DOHH2 (cell line): ENCODE results near the gene CD19.
"Not testable (repeated sequence)": the region's sequence is repeated elsewhere in the genome, so short reads cannot be mapped to it uniquely, and the experiment has no call there.

ENCODE experiments used
- H3F3A ChIP-seq: fragments of 200-600 bp; sonication (generic), shearing (Covaris generic); 2 replicates; pipeline ENCODE4 v1.6.0; 2016; ENCODE audit warnings: antibody characterized with exemption, mild to moderate bottlenecking; ENCODE audit not compliant: control insufficient read depth, insufficient read depth
- H3K27ac ChIP-seq: fragments of 200-600 bp; sonication (generic); 2 replicates; pipeline ENCODE4 v1.5.1; 2014; ENCODE audit warnings: low read depth, mild to moderate bottlenecking, low read length, moderate library complexity
- H3K27me3 ChIP-seq: fragments of 200-600 bp; sonication (generic); 2 replicates; pipeline ENCODE4 v1.6.1; 2014; ENCODE audit warnings: mild to moderate bottlenecking, low read length, mixed read lengths; ENCODE audit not compliant: control insufficient read depth
- H3K36me3 ChIP-seq: fragments of 200-600 bp; sonication (generic); 2 replicates; pipeline ENCODE4 v1.6.1; 2014; ENCODE audit warnings: mild to moderate bottlenecking, low read length, moderate library complexity, mixed read lengths; ENCODE audit not compliant: control insufficient read depth
- H3K4me1 ChIP-seq: fragments of 200-600 bp; sonication (generic); 2 replicates; pipeline ENCODE4 v1.6.1; 2014; ENCODE audit warnings: mild to moderate bottlenecking, low read length, mixed read lengths; ENCODE audit not compliant: control insufficient read depth
- H3K4me2 ChIP-seq: fragments of 200-600 bp; sonication (generic); 2 replicates; pipeline ENCODE4 v1.6.0; 2014; ENCODE audit warnings: mild to moderate bottlenecking, low read length, moderate library complexity
- H3K4me3 ChIP-seq: fragments of 200-600 bp; sonication (generic); 2 replicates; pipeline ENCODE4 v1.5.1; 2014; ENCODE audit warnings: mild to moderate bottlenecking, low read length, mixed read lengths
- H3K79me2 ChIP-seq: fragments of 200-600 bp; sonication (generic); 2 replicates; pipeline ENCODE4 v1.6.1; 2014; ENCODE audit warnings: mild to moderate bottlenecking, low read length, mixed read lengths; ENCODE audit not compliant: control insufficient read depth
- H3K9me2 ChIP-seq: fragments of 200-600 bp; sonication (generic); replicated peaks from 2 replicates; pipeline ENCODE4 v1.6.1; 2014; ENCODE audit warnings: mild to moderate bottlenecking, low read length, mixed read lengths; ENCODE audit not compliant: control insufficient read depth
- H3K9me3 ChIP-seq: fragments of 200-600 bp; sonication (generic); 2 replicates; pipeline ENCODE4 v1.6.1; 2014; ENCODE audit warnings: antibody characterized with exemption, low read length, mixed read lengths; ENCODE audit not compliant: control insufficient read depth, insufficient read depth
- H4K20me1 ChIP-seq: fragments of 200-600 bp; sonication (generic); 2 replicates; pipeline ENCODE4 v1.6.0; 2014; ENCODE audit warnings: low read depth, mild to moderate bottlenecking, antibody characterized with exemption, low read length, moderate library complexity; ENCODE audit not compliant: control insufficient read depth, insufficient read depth
- EZH2phosphoT487 ChIP-seq: fragments of 200-600 bp; sonication (generic); IDR thresholded peaks from 2 replicates; pipeline ENCODE4 v1.6.1; 2017; ENCODE audit warnings: borderline replicate concordance, mild to moderate bottlenecking, antibody characterized with exemption, low read length, moderate library complexity, mixed read lengths
- TF ChIP-seq, protein P1 (sequence below): fragments of 200-600 bp; sonication (generic); IDR thresholded peaks from one replicate; pipeline ENCODE4 v1.5.1; 2014; ENCODE audit warnings: antibody characterized with exemption, mild to moderate bottlenecking, low read depth, low read length; ENCODE audit not compliant: poor library complexity, severe bottlenecking

Gene CD19

DNA sequence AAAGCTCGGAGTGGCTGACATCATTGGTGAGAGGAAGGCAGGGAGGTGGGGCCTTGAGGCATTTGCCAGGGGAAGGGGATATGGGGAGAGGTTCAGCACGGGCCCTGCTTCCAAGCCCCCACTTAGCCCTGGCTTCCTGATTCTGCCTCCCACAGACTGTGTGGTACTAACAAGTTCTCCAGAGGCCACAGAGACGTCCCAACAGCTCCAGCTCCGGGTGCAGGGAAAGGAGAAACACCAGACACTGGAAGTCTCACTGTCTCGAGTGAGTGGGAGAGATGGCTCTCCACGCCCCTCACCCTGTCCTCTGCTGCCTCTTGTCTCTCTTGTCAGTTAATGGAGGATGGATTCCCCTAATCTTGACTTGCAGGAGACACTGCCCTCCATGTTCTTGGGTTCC is 27.1 kb downstream of the CD19 start:
- no peaks in the 10 kb centered on the region for H3K4me1 ChIP-seq
- no peak overlapping the region for H3K27ac ChIP-seq
- no peaks in the 10 kb centered on the region for H3F3A ChIP-seq
- TF ChIP-seq EZH2phosphoT487 = no peak
- TF ChIP-seq, protein P1, sequence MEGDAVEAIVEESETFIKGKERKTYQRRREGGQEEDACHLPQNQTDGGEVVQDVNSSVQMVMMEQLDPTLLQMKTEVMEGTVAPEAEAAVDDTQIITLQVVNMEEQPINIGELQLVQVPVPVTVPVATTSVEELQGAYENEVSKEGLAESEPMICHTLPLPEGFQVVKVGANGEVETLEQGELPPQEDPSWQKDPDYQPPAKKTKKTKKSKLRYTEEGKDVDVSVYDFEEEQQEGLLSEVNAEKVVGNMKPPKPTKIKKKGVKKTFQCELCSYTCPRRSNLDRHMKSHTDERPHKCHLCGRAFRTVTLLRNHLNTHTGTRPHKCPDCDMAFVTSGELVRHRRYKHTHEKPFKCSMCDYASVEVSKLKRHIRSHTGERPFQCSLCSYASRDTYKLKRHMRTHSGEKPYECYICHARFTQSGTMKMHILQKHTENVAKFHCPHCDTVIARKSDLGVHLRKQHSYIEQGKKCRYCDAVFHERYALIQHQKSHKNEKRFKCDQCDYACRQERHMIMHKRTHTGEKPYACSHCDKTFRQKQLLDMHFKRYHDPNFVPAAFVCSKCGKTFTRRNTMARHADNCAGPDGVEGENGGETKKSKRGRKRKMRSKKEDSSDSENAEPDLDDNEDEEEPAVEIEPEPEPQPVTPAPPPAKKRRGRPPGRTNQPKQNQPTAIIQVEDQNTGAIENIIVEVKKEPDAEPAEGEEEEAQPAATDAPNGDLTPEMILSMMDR = no peak
- H3K79me2 ChIP-seq = peaks cover 12% of the 10 kb centered on the region
- H3K4me2 ChIP-seq = no peak overlapping the region
- H3K4me3 ChIP-seq = no peak overlapping the region
- no peaks in the 10 kb centered on the region for H3K9me2 ChIP-seq
- H4K20me1 ChIP-seq = no peaks in the 10 kb centered on the region
- peaks cover 86% of the 10 kb centered on the region for H3K36me3 ChIP-seq
- H3K27me3 ChIP-seq = no peaks in the 10 kb centered on the region
- H3K9me3 ChIP-seq = no peaks in the 10 kb centered on the region

DNA sequence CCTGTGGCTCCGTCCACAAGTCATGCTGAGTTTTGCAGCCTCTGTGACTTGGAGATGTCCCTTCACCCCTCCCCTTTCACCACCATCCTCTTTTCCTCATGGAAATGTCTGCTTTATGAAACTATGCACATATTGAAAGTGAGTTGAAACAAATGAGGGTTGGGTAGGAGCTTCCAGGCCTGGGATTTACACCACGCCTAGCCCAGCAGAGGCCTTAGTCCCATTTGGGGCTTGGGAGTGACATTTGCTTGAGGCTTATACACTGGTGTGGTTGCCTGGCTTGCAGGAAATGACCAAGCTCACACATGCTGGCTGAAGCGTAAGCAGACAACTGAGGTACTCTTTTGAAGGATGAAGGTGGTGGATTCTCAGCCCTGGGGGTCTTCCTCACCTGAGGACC is 32.3 kb downstream of the CD19 start:
- no peaks in the 10 kb centered on the region for H3K27me3 ChIP-seq
- no peaks in the 10 kb centered on the region for H3K9me2 ChIP-seq
- no peak for TF ChIP-seq EZH2phosphoT487
- TF ChIP-seq, protein P1 = no peak
- H3K9me3 ChIP-seq = no peaks in the 10 kb centered on the region
- peaks cover 51% of the 10 kb centered on the region for H3K36me3 ChIP-seq
- H3K4me1 ChIP-seq = no peaks in the 10 kb centered on the region
- no peak overlapping the region for H3K27ac ChIP-seq
- no peaks in the 10 kb centered on the region for H3K79me2 ChIP-seq
- no peak overlapping the region for H3K4me2 ChIP-seq
- no peaks in the 10 kb centered on the region for H4K20me1 ChIP-seq
- no peak overlapping the region for H3K4me3 ChIP-seq
- peaks cover 4% of the 10 kb centered on the region for H3F3A ChIP-seq

DNA sequence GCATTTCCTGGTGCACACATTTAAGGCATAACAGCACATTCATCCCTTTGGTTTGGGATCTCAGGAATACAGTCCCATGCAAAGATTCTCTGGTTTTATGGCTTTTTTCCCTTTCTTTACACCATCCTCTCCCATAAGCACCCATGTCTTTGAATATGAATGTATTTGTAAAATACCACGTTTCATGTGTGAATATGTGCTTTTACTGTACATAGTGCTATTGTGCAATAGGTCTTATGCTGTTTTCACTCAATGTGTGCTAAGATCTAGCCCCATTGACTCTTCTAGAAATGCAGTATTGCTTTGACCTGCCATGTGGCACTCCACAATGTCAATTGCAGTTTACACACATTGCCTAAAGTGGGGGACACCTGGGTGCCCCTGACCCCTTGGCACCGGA is 32.7 kb downstream of the CD19 start:
- H3K4me3 ChIP-seq = no peak overlapping the region
- H3K27me3 ChIP-seq = no peaks in the 10 kb centered on the region
- H3K9me3 ChIP-seq = no peaks in the 10 kb centered on the region
- H3F3A ChIP-seq = peaks cover 4% of the 10 kb centered on the region
- TF ChIP-seq EZH2phosphoT487 = no peak
- TF ChIP-seq, protein P1 = no peak
- H3K4me1 ChIP-seq = no peaks in the 10 kb centered on the region
- H4K20me1 ChIP-seq = no peaks in the 10 kb centered on the region
- no peaks in the 10 kb centered on the region for H3K9me2 ChIP-seq
- H3K27ac ChIP-seq = no peak overlapping the region
- H3K4me2 ChIP-seq = no peak overlapping the region
- H3K36me3 ChIP-seq = peaks cover 46% of the 10 kb centered on the region
- H3K79me2 ChIP-seq = no peaks in the 10 kb centered on the region

DNA sequence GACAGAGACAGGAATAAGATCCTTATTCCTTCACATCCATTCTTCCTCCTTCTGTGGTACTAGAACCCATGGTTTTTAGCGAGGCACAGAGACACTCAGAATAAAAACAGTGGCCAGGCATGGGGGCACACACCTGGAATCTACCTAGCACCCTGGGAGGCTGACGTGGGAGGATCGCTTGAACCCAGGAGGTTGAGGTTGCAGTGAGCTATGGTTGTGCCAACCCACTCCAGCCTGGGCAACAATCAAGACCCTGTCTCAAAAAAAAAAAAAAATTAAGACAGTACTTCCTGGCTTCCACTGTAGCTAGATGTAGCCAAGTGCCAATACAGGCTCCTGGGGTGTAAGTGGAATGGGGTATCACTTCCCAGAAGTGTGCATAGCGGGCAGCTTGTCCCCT is 35.4 kb downstream of the CD19 start:
- Histone ChIP-seq H3K9me3 (no peaks in the 10 kb centered on the region), H3K4me3 (no peak overlapping the region), H3K9me2 (no peaks in the 10 kb centered on the region), H3K4me2 (no peak overlapping the region), H3K4me1 (no peaks in the 10 kb centered on the region), H3F3A (peaks cover 7% of the 10 kb centered on the region), H3K27ac (no peak overlapping the region), H3K36me3 (peaks cover 31% of the 10 kb centered on the region), H3K79me2 (no peaks in the 10 kb centered on the region), H4K20me1 (no peaks in the 10 kb centered on the region), H3K27me3 (no peaks in the 10 kb centered on the region)
- TF ChIP-seq EZH2phosphoT487 = no peak
- TF ChIP-seq, protein P1 = no peak

DNA sequence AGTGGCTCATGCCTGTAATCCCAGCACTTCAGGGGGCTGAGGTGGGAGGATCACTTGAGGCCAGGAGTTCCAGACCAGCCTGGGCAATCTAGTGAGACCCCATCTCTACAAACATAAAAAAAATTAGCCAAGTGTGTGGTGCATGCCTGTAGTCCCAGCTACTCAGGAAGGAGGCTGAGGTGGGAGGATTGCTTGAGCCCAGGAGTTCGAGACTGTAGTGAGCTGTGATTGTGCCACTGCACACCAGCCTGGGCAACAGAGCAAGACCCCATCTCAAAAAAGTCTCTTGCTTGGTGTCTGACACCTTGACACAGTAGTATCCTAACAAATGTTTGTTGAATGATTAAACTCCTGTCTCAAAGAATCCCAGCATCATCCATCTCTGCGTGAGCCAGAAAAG is 37.9 kb downstream of the CD19 start:
- H4K20me1 ChIP-seq, H3K27ac ChIP-seq, H3K79me2 ChIP-seq, H3K9me2 ChIP-seq, H3K27me3 ChIP-seq, H3K36me3 ChIP-seq, H3K9me3 ChIP-seq, H3F3A ChIP-seq, H3K4me2 ChIP-seq, H3K4me1 ChIP-seq, H3K4me3 ChIP-seq: not testable (repeated sequence)
